Activated T-helper 2 cell treated with anti-CD3 and anti-CD28 coated beads, Interferon-gamma antibody, Interleukin-2, Interleukin-4, amounts not matched to agents 10 μg/mL and 5 μg/mL and 100 μg/mL, durations not matched to agents 14 hours and 24 hours and 36 hours (primary cell): ENCODE measurements around the gene MUL1. TPM values are rescaled to one million over a fixed set of nuclear protein-coding genes. Genes with fewer than 3 reads are reported as not detected.
"Not testable (repeated sequence)": the region's sequence is repeated elsewhere in the genome, so short reads cannot be mapped to it uniquely, and the experiment has no call there.

ENCODE experiments used
- DNase-seq: peaks from one replicate; pipeline ENCODE4 v3.0.0; 2021; ENCODE audit warnings: low spot score
- H3K27ac Mint-ChIP-seq: one replicate; pipeline ENCODE4 v1.8.0; 2021; ENCODE audit warnings: mixed read lengths
- H3K27me3 Mint-ChIP-seq: one replicate; pipeline ENCODE4 v1.8.0; 2021; ENCODE audit warnings: low read depth, mixed read lengths
- H3K36me3 Mint-ChIP-seq: one replicate; pipeline ENCODE4 v1.8.0; 2021; ENCODE audit warnings: low read depth, mixed read lengths
- H3K4me1 Mint-ChIP-seq: one replicate; pipeline ENCODE4 v1.8.0; 2021; ENCODE audit warnings: low read depth, mixed read lengths
- H3K4me3 Mint-ChIP-seq: one replicate; pipeline ENCODE4 v1.8.0; 2021; ENCODE audit warnings: low read depth, mild to moderate bottlenecking, moderate library complexity, mixed read lengths
- H3K9me3 Mint-ChIP-seq: one replicate; pipeline ENCODE4 v1.8.0; 2021; ENCODE audit warnings: mixed read lengths
- intact Hi-C: fragments of 100-400 bp; cut with micrococcal nuclease; formaldehyde crosslinking; loops from one replicate; pipeline ENCODE4 v1.15.1; 2023
- total RNA-seq: library from RNA; stranded (reverse); gene quantifications from 2 replicates; pipeline ENCODE4 v1.2.3, GENCODE V29; 2022

MUL1 gene
- total RNA-seq, 1 donor from 2014 or later = 17.1 TPM

DNA sequence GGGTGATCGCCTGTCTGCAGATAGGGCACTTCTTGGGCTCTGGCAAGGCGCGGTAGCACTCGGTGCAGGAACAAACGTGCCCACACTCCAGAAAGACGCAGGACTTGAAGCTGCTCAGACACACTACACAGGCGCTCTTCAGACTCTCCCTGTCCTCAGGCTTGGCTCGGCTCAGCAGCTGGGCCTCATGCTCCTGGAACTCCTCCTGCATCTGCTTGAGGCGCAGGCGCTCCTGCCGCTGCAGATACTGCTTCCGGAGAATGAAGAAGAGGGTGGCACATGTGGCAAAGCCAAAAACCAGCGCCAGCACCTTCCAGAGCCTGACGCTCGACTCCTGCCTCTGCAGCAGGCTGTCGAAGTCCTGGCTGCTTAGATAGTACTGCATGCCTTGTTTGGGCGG is 7.2 kb downstream of the MUL1 start:
- H3K9me3 Mint-ChIP-seq = no peaks in the 10 kb centered on the region
- no peak for DNase-seq

DNA sequence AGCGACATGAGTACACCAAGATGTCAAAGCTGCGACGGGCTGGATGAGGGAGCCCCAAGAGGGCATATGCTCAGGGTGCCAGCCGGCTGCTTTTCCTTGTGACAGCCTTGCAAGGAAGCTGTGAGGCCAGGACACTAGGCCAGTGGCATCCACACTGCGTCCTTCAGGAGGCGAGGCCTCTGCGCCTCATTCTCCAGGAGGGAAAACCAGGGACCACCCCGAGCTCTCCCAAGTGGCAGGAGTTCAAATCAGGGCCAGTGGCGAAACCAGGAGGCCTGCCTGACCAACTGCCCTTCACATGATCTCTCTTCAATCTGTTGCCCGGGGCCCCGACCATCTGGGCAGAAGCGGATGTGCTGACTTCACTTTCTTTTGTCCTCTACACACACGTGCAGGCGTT is 8.2 kb downstream of the MUL1 start:
- Mint-ChIP-seq H3K9me3 (no peaks in the 10 kb centered on the region), H3K27ac (no peak overlapping the region), H3K27me3 (no peaks in the 10 kb centered on the region), H3K4me1 (peaks cover 10% of the 10 kb centered on the region), H3K36me3 (peaks cover 24% of the 10 kb centered on the region), H3K4me3 (no peak overlapping the region)
- intact Hi-C loops = no loop called here
- no peak for DNase-seq

More for the DNA sequence above, 7.2 kb downstream of the MUL1 start:
- H3K27ac Mint-ChIP-seq = no peak overlapping the region
- H3K27me3 Mint-ChIP-seq = no peaks in the 10 kb centered on the region
- peaks cover 24% of the 10 kb centered on the region for H3K36me3 Mint-ChIP-seq
- H3K4me1 Mint-ChIP-seq = peaks cover 10% of the 10 kb centered on the region
- H3K4me3 Mint-ChIP-seq = no peak overlapping the region
- intact Hi-C loops = no loop called here

DNA sequence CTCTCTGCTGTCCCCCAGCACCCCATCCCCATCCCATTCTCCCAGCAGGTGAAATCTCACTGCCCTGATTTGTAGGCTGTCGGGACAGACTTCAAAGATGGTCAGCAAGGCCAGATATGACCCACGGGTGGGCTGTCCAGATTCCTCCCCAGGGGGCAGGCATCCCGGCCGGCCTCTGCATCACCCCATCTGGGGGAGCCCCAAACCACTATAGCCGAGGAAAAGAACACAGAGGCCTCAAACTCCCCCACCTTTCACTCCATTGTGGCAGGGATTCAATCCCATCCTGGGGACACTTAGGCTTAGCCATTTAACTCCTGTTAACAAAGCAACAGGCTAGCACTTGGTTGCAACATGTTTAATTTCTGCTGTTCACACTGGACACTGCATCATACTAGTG is 8.8 kb downstream of the MUL1 start:
- no peak for DNase-seq
- peaks cover 7% of the 10 kb centered on the region for H3K4me1 Mint-ChIP-seq
- no peaks in the 10 kb centered on the region for H3K27me3 Mint-ChIP-seq
- H3K9me3 Mint-ChIP-seq = no peaks in the 10 kb centered on the region
- peaks cover 24% of the 10 kb centered on the region for H3K36me3 Mint-ChIP-seq
- intact Hi-C loops = no loop called here
- H3K4me3 Mint-ChIP-seq = no peak overlapping the region
- no peak overlapping the region for H3K27ac Mint-ChIP-seq

DNA sequence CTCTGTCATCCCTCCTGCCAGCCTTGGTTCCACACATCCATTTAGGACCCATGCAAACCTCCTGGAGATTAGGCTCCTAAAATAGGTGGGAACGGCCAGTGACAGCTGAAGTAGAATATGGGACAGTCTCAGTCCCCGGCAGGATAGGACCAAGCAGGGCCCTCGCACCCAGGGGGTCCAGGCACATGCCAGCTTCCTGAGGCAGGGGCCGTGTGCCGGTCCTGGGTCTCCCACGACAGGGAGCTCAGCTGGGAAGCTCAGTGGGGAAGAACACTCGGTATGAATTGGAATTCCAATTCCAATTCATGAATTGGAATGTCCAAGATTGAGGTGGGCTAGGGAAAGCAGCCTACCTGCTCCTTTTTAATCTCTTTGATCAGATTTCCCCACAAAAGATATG is 9.8 kb downstream of the MUL1 start:
- Mint-ChIP-seq H3K4me1 (peaks cover 7% of the 10 kb centered on the region), H3K36me3 (peaks cover 24% of the 10 kb centered on the region), H3K4me3 (no peak overlapping the region), H3K27ac (no peak overlapping the region), H3K27me3 (peaks cover 1% of the 10 kb centered on the region), H3K9me3 (no peaks in the 10 kb centered on the region)
- no peak for DNase-seq
- intact Hi-C loops = no loop called here

DNA sequence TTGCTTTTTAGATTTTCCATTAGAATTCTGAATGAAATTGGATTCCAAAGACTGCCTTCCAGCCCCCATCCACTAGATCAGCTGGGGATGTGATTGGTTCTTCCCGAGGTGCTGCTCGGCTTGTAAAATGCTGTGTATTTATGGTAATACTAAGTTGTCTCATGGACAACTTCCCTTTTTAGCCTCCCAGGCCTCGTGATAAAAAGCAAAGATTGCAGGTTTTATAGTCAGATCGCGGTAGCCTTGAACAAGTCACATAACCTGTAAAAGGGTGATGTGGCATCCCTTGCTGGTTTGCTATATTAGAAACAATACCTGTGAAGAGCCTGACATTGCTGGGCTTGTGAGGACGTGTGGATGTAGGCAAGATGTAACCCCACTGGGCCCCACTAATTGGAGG is 10.4 kb downstream of the MUL1 start:
- peaks cover 24% of the 10 kb centered on the region for H3K36me3 Mint-ChIP-seq
- intact Hi-C loops = no loop called here
- peaks cover 7% of the 10 kb centered on the region for H3K4me1 Mint-ChIP-seq
- no peak for DNase-seq
- no peak overlapping the region for H3K4me3 Mint-ChIP-seq
- peaks cover 6% of the 10 kb centered on the region for H3K27me3 Mint-ChIP-seq
- H3K9me3 Mint-ChIP-seq = no peaks in the 10 kb centered on the region
- no peak overlapping the region for H3K27ac Mint-ChIP-seq

DNA sequence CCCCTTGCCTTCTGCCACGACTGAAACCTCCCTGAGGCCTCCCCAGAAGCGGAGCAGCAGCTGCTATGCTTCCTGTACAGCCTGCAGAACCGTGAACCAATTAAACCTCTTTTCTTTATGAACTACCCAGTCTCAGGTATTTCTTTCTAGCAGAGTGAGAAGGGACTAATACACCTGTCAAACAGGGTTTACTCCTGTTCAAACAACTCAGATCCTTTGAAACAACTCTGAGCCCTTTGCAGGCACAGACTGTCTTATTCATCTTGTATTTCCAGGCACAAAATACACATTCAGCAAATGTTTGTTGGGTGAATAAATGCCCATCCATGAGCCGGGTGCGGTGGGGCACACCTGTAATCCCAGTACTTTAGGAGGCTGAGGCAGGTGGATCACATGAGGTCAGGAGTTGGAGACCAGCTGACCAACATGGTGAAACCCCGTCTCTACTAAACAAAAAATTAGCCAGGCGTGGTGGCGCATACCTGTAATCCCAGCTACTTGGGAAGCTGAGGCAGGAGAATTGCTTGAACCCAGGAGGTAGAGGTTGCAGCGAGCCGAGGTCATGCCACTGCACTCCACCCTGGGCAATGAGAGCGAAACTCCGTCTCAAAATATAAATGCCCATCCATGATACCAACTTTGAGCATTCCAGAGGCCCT is 11.1 kb downstream of the MUL1 start:
- not testable (repeated sequence) for H3K27ac Mint-ChIP-seq
- H3K27me3 Mint-ChIP-seq = peaks cover 11% of the 10 kb centered on the region

DNA sequence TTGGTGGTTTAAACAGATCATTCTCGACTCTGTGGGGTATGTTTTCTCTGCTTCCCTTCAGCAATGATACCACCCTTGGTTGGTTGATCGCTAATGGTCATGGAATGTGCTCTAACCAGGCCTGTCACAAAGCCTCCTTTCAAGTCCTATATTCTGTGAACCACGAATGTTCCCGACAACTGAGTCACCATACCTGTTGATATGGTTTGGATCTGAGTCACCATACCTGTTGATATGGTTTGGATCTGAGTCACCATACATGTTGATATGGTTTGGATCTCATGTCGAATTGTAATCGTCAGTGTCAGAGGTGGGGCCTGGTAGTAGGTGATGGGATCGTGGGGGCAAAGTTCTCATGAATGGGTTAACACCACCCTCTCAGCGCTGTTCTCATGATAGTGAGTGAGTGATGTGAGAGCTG is 11.7 kb downstream of the MUL1 start:
- intact Hi-C loops = no loop called here
- DNase-seq = no peak
- no peak overlapping the region for H3K27ac Mint-ChIP-seq
- H3K9me3 Mint-ChIP-seq = no peaks in the 10 kb centered on the region
- H3K4me1 Mint-ChIP-seq = peaks cover 7% of the 10 kb centered on the region
- H3K4me3 Mint-ChIP-seq = no peak overlapping the region
- H3K36me3 Mint-ChIP-seq = peaks cover 19% of the 10 kb centered on the region
- H3K27me3 Mint-ChIP-seq = peaks cover 11% of the 10 kb centered on the region

More for the DNA sequence above, 11.1 kb downstream of the MUL1 start:
- DNase-seq, intact Hi-C loops, H3K9me3 Mint-ChIP-seq, H3K4me1 Mint-ChIP-seq, H3K4me3 Mint-ChIP-seq: not testable (repeated sequence)
- H3K36me3 Mint-ChIP-seq = peaks cover 21% of the 10 kb centered on the region

DNA sequence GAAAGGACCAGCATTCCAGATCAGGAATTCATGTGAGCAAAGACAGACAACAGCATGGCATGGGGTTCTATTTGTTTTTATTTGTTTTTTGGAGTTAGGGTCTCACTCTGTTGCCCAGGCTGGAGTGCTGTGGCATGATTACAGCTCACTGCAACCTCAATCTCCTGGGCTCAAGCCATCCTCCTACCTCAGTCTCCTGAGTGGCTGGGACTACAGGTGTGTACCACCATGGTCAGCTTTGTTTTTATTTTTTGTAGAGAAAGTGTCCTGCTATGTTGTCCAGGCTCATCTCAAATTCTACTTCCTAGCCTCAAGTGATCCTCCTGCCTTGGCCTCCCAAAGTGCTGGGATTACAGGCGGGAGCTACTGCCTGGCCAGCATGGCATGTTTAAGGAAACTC is 12.3 kb downstream of the MUL1 start:
- no peak overlapping the region for H3K27ac Mint-ChIP-seq
- intact Hi-C loops = loop anchor here (2.0 kb wide), 2 partner anchors 13 to 283 kb away; partner anchors contain the start of gene MUL1

DNA sequence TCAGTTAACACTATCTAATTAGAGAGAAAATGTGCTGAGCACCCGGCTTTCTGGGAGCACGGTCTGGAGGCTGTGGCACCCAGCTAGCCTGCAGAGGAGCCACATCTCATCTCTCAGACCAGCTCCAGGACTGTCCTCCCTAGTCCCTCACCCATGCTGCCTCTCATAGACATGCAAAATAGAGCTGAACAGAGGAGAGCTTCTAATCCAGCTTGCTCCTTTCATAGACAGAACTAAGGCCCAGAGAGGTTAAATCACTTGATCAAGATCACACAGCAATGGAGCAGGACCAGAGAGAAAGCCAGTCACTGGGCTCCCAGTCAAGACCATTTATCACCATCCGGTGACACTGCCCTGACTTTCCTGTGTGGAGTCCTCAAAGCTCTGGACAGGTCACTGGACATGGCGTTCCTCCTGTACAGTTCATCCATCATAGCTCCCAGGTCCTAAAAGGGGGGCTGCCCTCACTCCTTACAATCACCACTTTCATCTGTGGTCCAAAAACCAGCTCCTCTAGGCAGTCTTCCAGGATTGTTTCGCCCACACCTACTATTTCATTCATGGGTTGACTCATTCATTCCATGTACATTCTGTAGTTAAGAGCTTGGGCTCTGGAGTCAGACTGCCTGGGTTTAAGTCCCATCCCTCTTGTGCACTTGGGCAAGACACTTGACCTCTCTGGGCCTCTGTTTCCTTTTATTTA is 13.2 kb downstream of the MUL1 start:
- intact Hi-C loops = loop anchor here (2.0 kb wide), 2 partner anchors 14 to 282 kb away; partner anchors contain the start of gene MUL1
- Mint-ChIP-seq H3K27me3 (peaks cover 14% of the 10 kb centered on the region), H3K36me3 (peaks cover 7% of the 10 kb centered on the region), H3K4me1 (peaks cover 7% of the 10 kb centered on the region), H3K9me3 (no peaks in the 10 kb centered on the region), H3K27ac (no peak overlapping the region), H3K4me3 (no peak overlapping the region)
- DNase-seq = no peak

More for the DNA sequence above, 12.3 kb downstream of the MUL1 start:
- peaks cover 7% of the 10 kb centered on the region for H3K4me1 Mint-ChIP-seq
- no peak overlapping the region for H3K4me3 Mint-ChIP-seq
- peaks cover 16% of the 10 kb centered on the region for H3K36me3 Mint-ChIP-seq
- no peaks in the 10 kb centered on the region for H3K9me3 Mint-ChIP-seq
- no peak for DNase-seq
- peaks cover 11% of the 10 kb centered on the region for H3K27me3 Mint-ChIP-seq

DNA sequence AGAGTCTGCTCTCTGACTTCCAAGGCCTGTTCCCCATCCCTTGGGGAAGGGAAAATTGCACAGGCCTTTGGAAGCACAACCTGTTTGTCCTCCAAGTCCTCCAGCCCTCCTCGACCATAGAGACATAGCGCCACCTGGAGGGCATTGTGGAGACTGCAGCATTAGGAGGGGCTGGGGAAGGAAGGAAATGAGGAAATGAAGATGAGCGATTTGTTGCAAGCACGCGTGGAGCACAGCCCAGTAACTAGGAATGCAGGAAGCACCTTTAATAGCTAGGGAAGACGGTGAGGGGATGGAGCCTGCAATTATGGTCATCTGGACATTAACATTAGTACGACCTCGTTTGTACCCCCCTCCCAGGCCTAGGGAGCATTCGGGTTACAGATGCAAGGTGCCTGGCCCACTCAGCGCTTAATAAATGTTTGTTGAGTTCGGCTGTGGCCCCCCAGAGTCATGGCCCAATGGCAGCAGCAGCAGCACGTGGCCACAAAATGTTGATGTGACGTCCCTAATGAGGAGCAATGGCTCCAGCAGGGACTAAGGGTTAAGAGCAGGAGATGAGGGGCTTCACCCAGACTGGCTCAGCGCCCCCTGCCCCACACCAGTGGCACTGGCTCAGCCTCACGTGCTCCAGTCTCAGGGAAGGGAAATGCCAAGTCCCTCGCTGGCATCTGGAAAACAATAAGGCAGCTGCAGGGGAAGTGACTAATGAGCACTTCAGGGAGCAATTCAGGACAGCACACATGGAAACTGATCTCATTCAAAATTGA is 13.9 kb downstream of the MUL1 start:
- H3K9me3 Mint-ChIP-seq = no peaks in the 10 kb centered on the region
- H3K27ac Mint-ChIP-seq = no peak overlapping the region
- intact Hi-C loops = loop anchor here (1.0 to 2.0 kb wide), 3 partner anchors 15 to 281 kb away; partner anchors contain the start of gene MUL1
- DNase-seq = peak; percentile 71
- no peak overlapping the region for H3K4me3 Mint-ChIP-seq
- peaks cover 6% of the 10 kb centered on the region for H3K36me3 Mint-ChIP-seq
- H3K27me3 Mint-ChIP-seq = peaks cover 21% of the 10 kb centered on the region
- H3K4me1 Mint-ChIP-seq = peaks cover 7% of the 10 kb centered on the region

DNA sequence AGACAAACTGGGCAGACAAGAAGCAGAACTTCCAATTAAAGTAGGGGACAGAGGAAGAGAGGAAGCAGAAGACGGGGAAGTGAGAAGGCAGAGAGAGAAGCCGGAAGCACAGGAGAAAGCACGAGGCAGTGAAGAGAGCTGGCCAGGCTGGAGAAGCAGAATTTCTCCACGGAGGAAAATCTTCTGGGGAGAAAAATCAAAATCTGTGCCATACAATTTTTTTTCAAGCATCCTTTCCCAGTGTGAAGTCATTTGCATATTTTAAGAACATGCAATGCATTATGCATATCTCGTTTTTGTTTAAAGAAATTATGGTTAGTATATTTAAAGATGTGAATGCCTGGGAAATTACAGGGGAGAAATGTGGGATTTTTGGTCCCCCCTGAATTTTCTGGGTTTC is 14.6 kb downstream of the MUL1 start:
- Mint-ChIP-seq H3K27me3 (peaks cover 28% of the 10 kb centered on the region), H3K36me3 (no peaks in the 10 kb centered on the region), H3K4me1 (peaks cover 7% of the 10 kb centered on the region), H3K9me3 (no peaks in the 10 kb centered on the region), H3K4me3 (no peak overlapping the region), H3K27ac (no peak overlapping the region)
- intact Hi-C loops = loop anchor here (1.0 kb wide), 1 partner anchor 116 kb away; no protein-coding TSS in a partner anchor
- no peak for DNase-seq

DNA sequence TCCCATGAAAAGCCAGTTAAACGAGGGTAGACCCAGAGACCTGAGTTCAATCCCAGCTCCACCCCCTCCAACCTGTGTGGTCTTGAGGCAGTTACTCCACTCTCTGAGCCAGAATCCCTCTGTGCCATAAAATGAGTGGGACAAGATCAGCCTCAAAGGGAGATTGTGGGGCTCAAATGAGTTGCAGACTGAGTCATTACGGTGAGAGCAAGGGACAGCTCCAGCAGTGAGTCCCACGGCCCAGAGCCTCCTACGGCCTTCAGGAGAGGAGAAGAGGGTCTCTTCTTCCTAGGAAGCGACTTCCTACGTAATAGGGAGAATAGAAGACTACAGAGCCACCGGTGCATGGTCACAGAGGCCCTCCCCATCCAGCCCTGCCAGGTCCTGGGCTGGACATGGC is 15.2 kb downstream of the MUL1 start:
- H3K27ac Mint-ChIP-seq = no peak overlapping the region

More for the DNA sequence above, 15.2 kb downstream of the MUL1 start:
- Mint-ChIP-seq H3K36me3 (no peaks in the 10 kb centered on the region), H3K9me3 (no peaks in the 10 kb centered on the region), H3K27me3 (peaks cover 34% of the 10 kb centered on the region), H3K4me1 (peaks cover 7% of the 10 kb centered on the region), H3K4me3 (no peak overlapping the region)
- DNase-seq = no peak
- intact Hi-C loops = loop anchor here (1.0 kb wide), 1 partner anchor 115 kb away; no protein-coding TSS in a partner anchor
